Activated CD4-positive, CD25-positive, alpha-beta regulatory T cell treated with anti-CD3 and anti-CD28 coated beads, Interleukin-2, amount 50 U/mL, for 72 hours (primary cell): ENCODE data around the gene LGALS7.
"Not testable (repeated sequence)": the region's sequence is repeated elsewhere in the genome, so short reads cannot be mapped to it uniquely, and the experiment has no call there.

Experiments used
- DNase-seq: peaks from one replicate; pipeline ENCODE4 v3.0.0; 2021

Gene LGALS7

DNA sequence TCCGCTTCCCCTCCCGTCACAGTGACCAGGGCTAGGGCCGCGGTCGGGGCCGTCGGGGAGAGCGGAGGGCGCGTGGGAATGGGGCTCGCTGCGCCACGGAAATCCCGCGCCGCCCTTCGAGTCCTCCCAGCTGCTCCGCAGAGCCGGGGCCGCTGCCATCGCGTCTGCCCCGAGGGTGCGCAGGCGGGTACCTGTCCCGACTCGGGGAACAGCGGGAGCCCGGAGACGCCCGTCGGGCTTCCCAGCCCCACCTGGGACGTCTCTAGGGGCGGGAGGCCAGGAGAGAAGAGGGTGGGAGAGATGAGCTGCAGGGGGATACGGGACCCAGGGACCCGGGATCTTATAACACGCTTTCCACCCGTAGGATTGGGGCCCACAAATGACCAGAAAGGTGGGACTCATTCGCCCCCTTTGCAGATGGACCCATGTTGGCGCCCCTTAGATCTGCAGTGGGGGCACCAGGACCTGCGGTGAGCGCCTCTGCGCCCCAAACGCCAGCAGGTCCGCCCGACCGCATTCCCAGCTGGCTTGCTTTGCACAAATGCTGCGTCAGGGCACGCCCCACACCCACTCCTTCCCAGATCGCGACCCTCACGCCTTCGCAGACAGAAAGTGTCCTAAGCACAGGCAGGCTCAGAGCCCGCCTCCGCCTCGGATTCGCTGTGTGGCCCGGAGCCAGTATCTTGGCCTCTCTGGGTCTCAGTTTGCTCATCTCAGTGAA is 2.9 kb downstream of the LGALS7 start:
- not testable (repeated sequence) for DNase-seq

DNA sequence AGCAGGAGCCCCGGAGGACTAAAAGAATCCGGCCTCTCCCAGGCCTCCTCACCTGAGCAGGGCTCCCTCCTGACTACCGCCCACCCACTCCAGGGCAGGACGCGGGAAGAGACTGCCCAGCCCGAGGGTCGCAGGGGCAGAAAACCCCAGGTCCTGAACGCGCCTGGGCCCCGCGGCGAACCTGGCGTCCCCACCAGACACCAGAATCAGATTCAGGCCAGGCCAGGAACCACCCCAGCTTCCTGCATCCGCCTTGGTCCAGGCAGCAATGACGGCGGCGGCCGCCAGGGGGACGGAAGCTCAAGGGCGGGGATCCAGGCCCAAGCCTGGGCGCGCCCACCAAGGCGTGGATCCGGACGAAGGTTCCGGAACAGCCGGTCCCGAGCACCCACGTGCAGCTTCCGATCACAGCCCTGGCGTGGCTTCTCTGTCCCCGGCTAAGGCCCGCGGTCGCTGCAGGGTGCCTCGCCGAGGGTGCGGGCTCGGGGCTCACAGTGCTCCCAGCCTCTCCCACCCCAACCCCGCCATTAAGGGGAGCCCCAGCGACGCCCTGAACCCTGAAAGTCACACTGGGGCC is 3.6 kb downstream of the LGALS7 start:
- DNase-seq = peak; percentile 97

DNA sequence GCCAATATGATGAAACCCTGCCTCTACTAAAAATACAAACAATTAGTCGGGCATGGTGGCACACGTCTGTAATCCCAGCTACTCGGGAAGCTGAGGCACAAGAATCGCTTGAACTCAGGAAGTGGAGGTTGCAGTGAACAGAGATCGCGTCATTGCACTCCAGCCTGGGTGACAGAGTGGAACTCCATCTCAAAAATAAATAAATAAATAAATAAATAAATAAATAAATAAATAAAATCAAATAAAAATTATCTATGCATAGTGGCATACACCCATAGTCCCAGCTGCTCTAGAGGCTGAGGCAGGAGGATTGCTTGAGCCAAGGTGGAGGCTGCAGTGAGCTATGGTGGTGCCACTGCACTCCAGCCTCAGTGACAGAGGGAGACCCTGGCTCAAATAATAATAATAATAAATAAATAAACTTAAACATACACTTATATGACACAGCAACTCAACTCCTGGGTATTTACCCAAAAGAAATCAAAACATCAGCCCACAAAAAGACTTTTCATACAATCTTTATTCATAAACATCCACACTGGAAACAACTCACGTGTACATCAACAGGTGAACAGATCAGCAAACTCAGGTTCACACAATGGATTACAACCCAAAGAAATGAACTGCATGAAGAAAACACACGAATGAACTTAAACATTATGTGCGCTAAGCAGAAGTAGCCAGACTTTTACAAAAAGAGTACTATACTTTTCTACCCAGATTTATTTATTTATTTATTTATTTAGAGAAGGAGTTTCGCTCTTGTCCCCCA is 6.9 kb downstream of the LGALS7 start:
- DNase-seq = no peak

DNA sequence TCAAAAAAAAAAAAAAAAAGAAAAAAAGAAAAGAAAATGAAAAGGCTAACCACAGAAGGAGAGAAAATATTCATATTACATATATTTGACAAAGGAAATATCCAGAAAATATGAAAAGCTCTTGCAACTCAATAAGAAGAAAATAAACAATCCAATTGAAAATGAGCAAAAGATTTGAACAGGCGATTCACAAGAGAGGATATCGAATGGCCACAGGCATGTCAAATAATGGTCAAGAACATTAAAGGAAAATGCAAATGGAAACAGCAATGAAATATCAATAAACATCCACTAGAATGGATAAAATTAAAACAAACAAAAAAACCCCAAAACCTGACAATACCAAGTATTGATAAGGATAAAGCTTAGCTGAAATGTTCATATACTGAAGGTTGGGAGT is 8.1 kb downstream of the LGALS7 start:
- DNase-seq = no peak

DNA sequence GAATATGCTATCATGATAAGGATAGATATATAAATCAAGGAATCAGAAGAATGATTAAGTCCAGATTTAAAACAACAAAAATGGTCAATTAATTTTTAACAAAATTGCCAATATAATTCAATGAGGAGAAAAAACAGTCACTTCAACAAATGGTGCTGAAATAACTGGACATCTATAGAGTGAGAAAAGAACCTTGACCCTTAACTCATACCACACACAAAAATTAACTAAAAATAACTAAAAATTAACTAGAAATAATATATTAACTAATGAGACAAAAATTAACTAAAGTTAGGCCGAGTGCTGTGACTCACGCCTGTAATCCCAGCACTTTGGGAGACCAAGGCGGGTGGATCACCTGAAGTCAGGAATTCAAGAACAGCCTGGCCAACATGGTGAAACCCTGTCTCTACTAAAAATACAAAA is 9.5 kb downstream of the LGALS7 start:
- no peak for DNase-seq

DNA sequence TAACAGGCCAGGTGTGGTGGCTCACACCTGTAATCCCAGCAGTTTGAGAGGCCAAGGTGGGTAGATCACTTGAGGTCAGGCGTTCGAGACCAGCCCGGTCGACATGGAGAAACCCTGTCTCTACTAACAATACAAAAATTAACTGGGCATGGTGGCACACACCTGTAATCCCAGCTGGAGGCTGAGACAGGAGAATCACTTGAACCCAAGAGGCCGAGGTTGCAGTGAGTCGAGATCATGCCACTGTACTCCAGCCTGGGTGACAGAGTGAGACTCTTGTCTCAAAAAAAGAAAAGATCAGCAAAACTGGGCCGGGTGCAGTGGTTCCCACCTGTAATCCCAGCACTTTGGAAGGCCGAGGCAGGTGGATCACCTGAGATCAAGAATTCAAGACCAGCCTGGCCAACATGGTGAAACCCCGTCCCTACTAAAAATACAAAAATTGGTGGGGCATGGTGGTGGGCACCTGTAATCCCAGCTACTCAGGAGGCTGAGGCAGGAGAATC is 11.4 kb downstream of the LGALS7 start:
- DNase-seq = not testable (repeated sequence)

DNA sequence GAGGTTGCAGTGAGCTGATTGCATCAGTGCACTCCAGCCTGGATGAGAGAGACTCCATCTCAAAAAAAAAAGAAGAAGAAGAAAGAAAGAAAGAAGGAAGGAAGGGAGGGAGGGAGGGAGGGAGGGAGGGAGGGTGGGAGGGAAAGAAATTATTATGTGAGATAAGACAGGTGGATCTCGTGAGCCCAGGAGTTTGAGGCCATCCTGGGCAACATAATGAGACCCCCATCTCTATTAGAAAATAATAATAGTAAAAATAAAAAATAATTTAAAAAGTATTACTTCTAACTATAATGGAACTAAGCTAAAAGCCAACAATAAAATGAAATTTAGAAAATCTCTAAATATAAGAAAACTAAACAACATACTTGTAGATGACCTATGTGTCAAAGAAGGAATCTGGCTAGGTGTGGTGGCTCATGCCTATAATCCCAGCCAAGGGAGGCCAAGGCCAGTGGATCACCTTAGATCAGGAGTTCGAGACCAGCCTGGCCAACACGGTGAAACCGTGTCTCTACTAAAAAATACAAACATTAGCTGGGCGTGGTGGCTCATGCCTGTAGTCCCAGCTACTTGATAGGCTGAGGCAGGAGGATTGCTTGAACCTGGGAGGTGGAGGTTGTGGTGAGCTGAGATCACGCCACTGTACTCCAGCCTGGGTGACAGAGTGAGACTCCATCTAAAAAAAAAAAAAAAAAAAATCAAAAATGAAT is 12.4 kb downstream of the LGALS7 start:
- DNase-seq = not testable (repeated sequence)

DNA sequence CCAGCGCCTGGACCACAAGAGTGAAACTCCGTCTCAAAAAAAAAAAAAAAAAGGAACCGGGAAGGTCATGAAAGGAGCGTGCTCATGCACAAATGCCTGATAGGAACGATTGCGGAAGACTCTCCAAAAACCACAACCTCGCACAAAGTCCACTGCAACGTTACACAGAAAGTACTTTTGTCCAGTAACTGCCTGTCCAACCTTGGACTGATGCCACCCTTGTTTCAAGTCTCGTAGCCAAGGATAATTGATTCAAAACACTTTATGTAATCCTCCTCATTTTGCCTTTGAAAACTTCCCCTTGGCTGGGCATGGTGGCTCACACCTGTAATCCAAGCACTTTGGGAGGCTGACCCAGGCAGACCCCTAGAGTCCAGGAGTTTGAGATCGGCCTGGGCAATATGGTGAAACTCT is 13.7 kb downstream of the LGALS7 start:
- no peak for DNase-seq

DNA sequence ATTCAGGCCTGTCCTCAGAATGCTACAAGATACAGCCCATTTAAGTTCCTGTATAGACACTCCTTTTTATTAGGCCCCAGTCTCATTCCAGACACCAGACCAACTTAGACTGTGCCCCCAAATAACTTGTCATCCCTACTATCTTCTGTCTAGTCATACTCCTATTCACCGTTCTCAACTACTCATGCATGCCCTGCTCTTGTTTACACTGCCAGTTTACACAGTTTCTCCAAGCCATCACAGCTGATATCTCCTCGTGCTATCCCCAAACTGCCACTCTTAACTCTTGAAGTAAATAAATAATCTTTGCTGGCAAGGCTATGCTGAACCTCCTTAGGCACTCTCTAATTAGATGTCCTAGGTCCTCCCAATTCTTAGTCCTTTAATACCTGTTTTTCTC is 19.1 kb downstream of the LGALS7 start:
- not testable (repeated sequence) for DNase-seq

DNA sequence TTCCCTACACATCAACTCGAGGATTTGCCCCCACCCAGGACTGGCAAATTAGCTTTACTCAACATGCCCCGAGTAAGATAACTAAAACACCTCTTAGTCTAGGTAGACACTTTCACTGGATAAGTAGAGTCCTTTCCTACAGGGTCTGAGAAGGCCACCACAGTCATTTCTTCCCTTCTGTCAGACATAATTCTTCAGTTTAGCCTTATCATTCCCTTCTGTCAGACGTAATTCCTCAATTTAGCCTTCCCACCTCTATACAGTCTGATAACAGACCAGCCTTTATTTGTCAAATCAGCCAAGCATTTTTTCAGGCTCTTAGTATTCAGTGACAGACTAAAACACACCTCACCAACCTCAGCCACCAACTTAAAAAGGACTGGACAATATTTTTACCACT is 19.5 kb downstream of the LGALS7 start:
- DNase-seq = not testable (repeated sequence)

DNA sequence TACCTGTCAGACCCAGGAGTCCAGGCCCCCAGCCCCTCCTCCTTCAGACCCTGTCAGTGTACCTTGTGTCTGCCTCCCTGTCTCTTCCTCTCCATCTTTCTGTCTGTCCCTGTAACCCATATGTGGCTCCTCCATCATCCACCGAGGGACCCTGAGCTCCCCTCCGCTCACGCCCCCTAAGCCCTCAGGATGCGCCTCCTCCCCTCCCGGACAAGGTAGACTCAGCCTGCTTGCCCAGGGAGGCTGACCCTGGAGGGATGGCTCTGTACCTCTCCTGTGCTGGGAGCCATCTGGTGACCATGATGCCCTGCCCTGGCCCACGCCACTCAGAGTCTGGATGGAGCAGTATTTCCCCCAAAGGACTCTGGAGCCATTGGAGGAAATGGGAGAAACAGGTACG is 28.0 kb downstream of the LGALS7 start:
- DNase-seq = no peak

DNA sequence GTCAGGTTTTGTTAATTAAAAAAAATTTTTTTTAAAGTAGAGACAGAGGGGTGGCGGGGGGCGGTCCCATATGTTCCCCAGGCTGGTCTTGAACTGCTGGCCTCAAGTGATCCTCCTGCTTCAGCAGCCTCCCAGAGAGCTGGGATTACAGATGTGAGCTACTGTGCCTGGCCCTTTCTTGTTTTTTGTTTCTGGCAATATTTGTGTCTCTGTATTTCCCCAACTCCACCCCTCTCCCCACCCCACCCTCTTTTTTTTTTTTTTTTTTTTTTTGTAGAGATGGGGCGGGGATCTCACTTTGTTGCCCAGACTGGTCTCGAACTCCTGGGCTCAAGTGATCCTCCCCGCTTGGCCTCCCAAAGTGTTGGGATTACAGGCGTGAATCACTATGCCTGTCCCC is 28.4 kb downstream of the LGALS7 start:
- no peak for DNase-seq

DNA sequence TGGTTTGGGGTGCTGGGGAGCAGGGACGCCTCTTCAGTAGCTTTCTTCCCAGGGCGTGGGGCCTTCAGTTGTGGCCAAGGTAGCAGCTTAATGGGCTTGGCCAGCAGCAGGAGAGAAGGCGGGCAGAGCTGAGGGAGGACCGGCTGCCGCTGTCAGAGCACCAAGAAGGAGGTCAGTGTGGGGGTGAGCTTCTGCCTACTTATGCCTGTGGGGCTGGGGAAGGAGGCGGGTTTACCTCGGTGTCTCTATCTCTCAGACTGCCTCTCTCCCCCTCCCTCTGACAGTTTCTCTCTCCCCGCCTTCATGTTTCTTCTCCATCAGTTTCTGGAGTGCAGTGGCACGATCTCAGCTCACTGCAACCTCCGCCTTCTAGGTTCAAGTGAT is 29.0 kb downstream of the LGALS7 start, which contains the start of gene CAPN12:
CAPN12 (minus strand) TSS at position 177 of the 384 bp plus-strand sequence. CDS start 309 bp downstream, outside the sequence.
- DNase-seq = no peak

DNA sequence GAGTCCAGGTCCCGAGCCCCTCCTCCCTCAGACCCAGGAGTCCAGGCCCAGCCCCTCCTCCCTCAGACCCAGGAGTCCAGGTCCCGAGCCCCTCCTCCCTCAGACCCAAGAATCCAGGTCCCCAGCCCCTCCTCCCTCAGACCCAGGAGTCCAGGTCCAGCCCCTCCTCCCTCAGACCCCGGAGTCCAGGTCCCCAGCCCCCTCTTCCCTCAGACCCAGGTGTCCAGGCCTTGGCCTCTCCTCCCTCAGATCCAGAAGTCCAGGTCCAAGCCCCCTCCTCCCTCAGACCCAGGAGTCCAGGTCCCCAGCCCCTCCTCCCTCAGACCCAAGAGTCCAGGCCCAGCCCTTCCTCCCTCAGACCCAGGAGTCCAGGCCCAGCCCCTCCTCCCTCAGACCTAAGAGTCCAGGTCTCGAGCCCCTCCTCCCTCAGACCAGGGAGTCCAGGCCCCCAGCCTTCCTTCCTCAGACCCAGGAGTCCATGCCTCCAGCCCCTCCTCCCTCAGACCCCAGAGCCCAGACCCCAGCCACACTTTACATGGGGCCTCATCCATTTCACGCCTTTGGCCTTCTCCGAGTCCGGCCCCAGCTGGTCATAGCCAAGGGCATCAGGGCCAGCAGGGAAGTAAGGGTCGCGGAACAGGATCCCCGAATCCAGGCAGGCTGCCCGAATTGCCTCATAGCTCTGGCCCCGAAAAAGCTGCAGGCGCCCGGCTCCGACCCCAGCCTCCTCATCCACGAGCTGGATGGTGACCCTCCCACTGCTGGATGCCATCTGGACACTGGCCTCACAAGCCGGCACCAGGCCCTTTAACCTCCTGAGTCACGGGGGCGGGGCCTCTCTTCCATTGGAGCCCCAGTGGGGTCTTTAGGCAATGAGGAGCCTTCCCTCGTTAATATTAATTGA is 29.7 kb downstream of the LGALS7 start:
- DNase-seq = no peak

DNA sequence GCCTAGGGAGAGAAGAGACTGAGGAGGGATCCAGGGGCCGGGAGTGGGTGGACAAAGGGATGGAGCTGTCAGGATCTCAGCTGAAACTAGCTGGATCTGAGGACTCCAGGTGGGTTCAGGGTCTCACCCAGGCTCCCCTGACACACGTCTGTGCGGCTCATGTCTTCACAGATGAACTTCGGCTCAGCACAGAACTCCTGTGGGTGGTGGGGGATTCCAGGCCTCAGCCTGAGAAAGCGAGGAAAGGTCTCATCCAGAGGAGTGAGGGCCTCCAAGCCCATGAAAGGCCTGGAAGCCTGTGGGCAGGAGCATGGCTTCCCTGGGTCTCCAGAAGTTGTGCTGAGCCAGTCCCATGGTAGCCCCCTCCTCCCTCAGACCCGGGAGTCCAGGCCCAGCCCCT is 30.4 kb downstream of the LGALS7 start:
- DNase-seq = no peak

DNA sequence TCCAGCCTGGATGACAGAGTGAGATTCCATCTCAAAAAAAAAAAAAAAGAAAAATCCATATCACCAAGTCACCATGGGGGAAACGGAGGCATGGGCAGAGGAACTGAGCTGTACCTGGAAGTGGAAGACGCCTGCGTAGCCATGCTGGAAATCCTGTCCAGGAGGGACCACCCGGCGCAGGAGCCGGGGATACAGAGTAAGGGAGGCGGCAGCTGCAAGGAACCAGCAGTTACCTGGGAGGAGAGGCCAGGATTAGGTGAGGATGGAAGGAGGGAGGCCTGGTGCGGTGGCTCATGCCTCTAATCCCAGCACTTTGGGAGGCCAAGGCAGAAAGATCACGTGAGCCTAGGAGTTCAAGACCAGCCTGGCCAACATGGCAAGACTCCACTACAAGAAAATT is 31.0 kb downstream of the LGALS7 start:
- no peak for DNase-seq

DNA sequence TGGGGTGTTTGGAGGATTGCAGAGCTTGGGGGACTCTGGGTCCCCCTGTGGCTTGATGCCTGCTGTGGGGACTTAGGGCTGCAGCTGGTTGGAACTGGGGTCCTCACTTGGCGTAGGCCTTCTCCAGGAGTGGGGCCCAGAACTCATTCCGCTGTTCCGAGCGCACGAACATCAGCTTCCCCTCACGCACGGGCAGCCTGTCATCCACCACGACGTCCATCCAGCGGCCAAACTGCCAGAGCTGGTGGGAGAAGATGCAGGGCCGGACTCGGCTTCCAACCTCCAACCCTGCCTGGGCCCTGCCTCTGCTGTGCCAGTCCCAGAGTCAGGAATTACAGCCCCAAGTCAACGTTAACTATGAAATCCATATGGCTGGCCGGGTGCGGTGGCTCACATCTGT is 31.6 kb downstream of the LGALS7 start:
- DNase-seq = no peak

DNA sequence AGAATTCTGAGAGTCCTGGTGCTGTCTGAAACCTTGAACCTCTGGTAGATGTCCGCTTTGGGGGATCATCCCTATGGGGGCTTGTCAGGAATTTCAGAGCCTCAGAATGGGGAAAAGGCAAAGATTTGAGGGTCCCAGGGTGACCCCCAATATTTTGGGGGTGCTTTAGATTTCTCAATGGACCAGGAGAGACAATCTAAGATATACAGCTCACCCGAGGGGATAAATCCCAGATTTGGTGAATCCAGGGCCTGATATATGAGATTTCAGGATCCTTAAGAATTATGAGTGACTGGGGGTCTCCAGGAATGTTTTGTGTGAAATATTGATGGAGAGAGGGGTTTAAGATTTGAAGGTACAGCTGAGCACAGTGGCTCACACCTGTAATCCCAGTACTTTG is 32.4 kb downstream of the LGALS7 start:
- no peak for DNase-seq

DNA sequence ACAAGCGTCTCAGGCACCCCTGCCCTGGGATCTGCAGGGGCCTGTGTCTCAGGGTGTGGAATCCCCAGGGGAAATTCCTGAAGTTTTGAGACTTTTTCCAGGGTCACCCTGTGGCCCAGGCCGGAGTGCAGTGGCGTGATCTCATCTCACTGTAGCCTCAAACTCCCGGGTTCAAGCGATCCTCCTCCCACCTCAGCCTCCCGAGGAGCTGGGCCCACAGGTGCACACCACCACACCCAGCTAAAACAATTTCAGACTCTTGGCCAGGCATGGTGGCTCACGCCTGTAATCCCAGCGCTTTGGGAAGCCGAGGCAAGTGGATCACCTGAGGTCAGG is 33.1 kb downstream of the LGALS7 start:
- no peak for DNase-seq

DNA sequence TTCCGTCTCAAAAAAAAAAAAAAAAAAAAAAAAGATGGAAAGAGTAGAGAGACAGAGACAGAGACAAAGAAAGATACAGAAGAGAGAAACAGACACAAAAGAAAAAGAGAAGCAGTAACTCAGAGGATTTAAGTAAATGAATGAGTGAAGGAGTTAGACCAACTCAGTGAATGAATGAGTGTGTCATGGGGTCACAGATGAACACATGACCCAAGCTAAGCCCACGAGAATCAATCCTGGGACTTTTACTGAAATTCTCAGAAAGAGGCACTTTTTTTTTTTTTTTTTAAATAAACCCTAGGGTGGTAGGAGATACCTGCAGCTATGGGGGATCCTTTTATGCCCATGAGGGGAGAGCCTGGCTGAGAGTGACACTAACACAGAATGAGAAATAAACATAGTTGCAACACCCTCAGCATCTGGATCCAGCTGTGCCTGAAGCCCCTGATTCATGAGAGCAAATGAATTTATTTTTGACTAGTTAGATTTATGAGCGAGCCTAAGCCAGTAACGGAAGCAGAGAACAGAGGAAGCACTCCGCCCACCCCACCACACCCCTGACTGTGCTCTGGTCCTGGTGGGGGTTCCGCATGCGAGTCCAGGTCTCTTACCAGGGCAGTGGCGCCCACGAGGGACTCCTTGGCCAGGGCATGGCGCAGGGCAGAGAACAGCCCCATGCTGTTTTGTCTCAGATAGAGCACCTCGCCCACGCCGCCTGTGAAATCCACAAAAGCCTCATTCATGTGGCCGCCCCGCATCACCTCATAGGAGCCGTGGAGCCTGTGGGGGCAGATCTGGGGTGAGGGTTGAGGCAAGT is 33.7 kb downstream of the LGALS7 start:
- no peak for DNase-seq
